Hepatocyte (in vitro differentiated cells): Measurements from ENCODE around the gene ING3. TPM values are rescaled to one million over a fixed set of nuclear protein-coding genes. Genes with fewer than 3 reads are reported as not detected.

ENCODE experiments used
- DNase-seq: peaks from one replicate; pipeline ENCODE4 v3.0.0-alpha.2; 2016; ENCODE audit warnings: low spot score
- H2AFZ ChIP-seq: fragments of 200-600 bp; sonication (generic); 2 replicates; pipeline ENCODE4 v1.6.0; 2016; ENCODE audit warnings: antibody characterized with exemption, mild to moderate bottlenecking
- H3K27ac ChIP-seq: fragments of 200-600 bp; sonication (generic); 2 replicates; pipeline ENCODE4 v1.5.1; 2016; ENCODE audit warnings: mild to moderate bottlenecking
- H3K27me3 ChIP-seq: fragments of 200-600 bp; sonication (generic); 2 replicates; pipeline ENCODE4 v1.6.1; 2016
- H3K36me3 ChIP-seq: fragments of 200-600 bp; sonication (generic); replicated peaks from 2 replicates; pipeline ENCODE4 v1.5.1; 2016; ENCODE audit warnings: low read depth; ENCODE audit not compliant: insufficient read depth
- H3K4me1 ChIP-seq: fragments of 200-600 bp; sonication (generic); 2 replicates; pipeline ENCODE4 v1.5.1; 2016; ENCODE audit warnings: mild to moderate bottlenecking, moderate library complexity; ENCODE audit not compliant: insufficient read depth
- H3K4me2 ChIP-seq: fragments of 200-600 bp; sonication (generic); 2 replicates; pipeline ENCODE4 v1.6.0; 2016
- H3K4me3 ChIP-seq: fragments of 200-600 bp; sonication (generic); 2 replicates; pipeline ENCODE4 v1.5.1; 2016; ENCODE audit warnings: mild to moderate bottlenecking
- H3K79me2 ChIP-seq: fragments of 200-600 bp; sonication (generic); 2 replicates; pipeline ENCODE4 v1.6.0; 2017; ENCODE audit warnings: mild to moderate bottlenecking
- H3K9me2 ChIP-seq: fragments of 200-600 bp; sonication (generic); replicated peaks from 2 replicates; pipeline ENCODE4 v1.6.0; 2017; ENCODE audit warnings: mild to moderate bottlenecking; ENCODE audit not compliant: insufficient read depth
- H3K9me3 ChIP-seq: fragments of 200-600 bp; sonication (generic); 2 replicates; pipeline ENCODE4 v1.5.1; 2016; ENCODE audit warnings: low read depth, mild to moderate bottlenecking
- H4K20me1 ChIP-seq: fragments of 200-600 bp; sonication (generic); 2 replicates; pipeline ENCODE4 v1.6.0; 2016; ENCODE audit warnings: mild to moderate bottlenecking; ENCODE audit not compliant: insufficient read depth, poor library complexity, severe bottlenecking
- EZH2 ChIP-seq: fragments of 200-600 bp; sonication (generic); IDR thresholded peaks from 2 replicates; pipeline ENCODE4 v1.6.1; 2016; ENCODE audit warnings: antibody characterized with exemption, mild to moderate bottlenecking, borderline replicate concordance
- EZH2phosphoT487 ChIP-seq: fragments of 200-600 bp; sonication (generic); IDR thresholded peaks from one replicate; pipeline ENCODE4 v1.6.1; 2018; ENCODE audit warnings: antibody characterized with exemption, mild to moderate bottlenecking, low read depth, moderate library complexity; ENCODE audit not compliant: unreplicated experiment, severe bottlenecking
- WGBS: methylation state at CpG from one replicate; pipeline ENCODE4 v1.1.6; 2016; ENCODE audit warnings: low lambda C conversion rate; ENCODE audit errors: missing lambda C conversion rate; 5-methylcytosine and 5-hydroxymethylcytosine counted together
- polyA plus RNA-seq: library from polyadenylated mRNA; unstranded; fragments of >200 nt; fragmentation: Nextera tagmentation; extraction: Ambion mirVana; gene quantifications from 2 replicates; pipeline ENCODE4 v1.2.1, GENCODE V29; 2016
- total RNA-seq: library from RNA; depleted of rRNA; stranded (reverse); fragments of >200 nt; gene quantifications from 2 replicates; pipeline ENCODE4 v1.2.3, GENCODE V29; 2014
- TF ChIP-seq, protein P1 (sequence below): fragments of 200-600 bp; sonication (generic); IDR thresholded peaks from 2 replicates; pipeline ENCODE4 v1.5.1; 2016; ENCODE audit warnings: antibody characterized with exemption, mild to moderate bottlenecking; ENCODE audit not compliant: poor library complexity

Gene ING3
- total and polyA plus RNA-seq, 2 experiments from 2014 or later = 14.1 to 29.6 TPM

DNA sequence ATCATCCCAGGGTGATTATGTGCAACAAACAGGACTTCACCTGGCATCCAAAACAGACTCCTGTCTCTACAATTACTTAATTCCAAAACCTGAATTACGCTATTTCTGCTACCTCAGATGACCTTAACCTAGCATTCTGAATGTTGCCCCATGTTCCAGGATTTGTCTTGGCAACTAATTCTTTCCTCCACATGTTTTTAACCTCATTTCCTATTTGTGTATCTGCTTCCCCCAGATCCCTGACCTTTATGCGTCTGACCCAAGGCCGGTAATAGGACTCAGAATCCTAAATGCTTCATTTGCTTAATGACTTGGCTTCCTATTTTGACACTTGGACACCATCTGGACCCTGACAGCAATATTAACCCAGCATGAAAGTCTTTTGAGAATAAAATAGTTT, 8.7 kb upstream of the ING3 start:
- WGBS = 80% methylated on average over 3 of the region's 3 CpGs
- H3K27ac ChIP-seq = no peak overlapping the region
- no peaks in the 10 kb centered on the region for H3K79me2 ChIP-seq
- no peak for TF ChIP-seq EZH2phosphoT487
- TF ChIP-seq EZH2 = no peak
- TF ChIP-seq, protein P1, sequence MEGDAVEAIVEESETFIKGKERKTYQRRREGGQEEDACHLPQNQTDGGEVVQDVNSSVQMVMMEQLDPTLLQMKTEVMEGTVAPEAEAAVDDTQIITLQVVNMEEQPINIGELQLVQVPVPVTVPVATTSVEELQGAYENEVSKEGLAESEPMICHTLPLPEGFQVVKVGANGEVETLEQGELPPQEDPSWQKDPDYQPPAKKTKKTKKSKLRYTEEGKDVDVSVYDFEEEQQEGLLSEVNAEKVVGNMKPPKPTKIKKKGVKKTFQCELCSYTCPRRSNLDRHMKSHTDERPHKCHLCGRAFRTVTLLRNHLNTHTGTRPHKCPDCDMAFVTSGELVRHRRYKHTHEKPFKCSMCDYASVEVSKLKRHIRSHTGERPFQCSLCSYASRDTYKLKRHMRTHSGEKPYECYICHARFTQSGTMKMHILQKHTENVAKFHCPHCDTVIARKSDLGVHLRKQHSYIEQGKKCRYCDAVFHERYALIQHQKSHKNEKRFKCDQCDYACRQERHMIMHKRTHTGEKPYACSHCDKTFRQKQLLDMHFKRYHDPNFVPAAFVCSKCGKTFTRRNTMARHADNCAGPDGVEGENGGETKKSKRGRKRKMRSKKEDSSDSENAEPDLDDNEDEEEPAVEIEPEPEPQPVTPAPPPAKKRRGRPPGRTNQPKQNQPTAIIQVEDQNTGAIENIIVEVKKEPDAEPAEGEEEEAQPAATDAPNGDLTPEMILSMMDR = no peak
- H3K4me2 ChIP-seq = no peak overlapping the region
- H3K9me2 ChIP-seq = no peaks in the 10 kb centered on the region
- H3K9me3 ChIP-seq = no peaks in the 10 kb centered on the region
- H2AFZ ChIP-seq = no peak overlapping the region
- H3K27me3 ChIP-seq = no peaks in the 10 kb centered on the region
- no peaks in the 10 kb centered on the region for H4K20me1 ChIP-seq
- no peak overlapping the region for H3K4me3 ChIP-seq
- H3K4me1 ChIP-seq = peaks cover 6% of the 10 kb centered on the region
- no peak for DNase-seq
- H3K36me3 ChIP-seq = no peaks in the 10 kb centered on the region

DNA sequence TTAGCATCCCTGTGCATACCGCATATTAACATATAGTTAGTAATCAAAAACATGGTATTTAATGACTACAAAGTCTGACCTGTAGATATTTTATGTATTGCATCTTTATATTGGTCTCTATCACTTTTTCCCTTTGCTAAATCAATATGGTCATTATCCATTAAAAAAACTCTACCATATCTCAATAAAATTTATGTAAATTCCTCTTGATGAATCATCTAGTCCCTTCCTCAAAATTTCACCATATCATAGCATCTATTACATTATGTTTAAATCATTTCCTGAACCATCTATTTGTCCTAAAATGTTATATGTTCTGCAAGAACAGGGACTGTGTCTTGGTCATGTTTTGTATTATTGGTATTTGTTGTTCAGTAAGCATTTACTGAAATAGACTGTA, 7.7 kb upstream of the ING3 start:
- Histone ChIP-seq H3K36me3 (no peaks in the 10 kb centered on the region), H4K20me1 (no peaks in the 10 kb centered on the region), H3K9me2 (no peaks in the 10 kb centered on the region), H3K79me2 (no peaks in the 10 kb centered on the region), H3K9me3 (no peaks in the 10 kb centered on the region), H3K27me3 (no peaks in the 10 kb centered on the region), H3K4me1 (peaks cover 6% of the 10 kb centered on the region), H3K4me3 (no peak overlapping the region), H2AFZ (no peak overlapping the region), H3K4me2 (no peak overlapping the region), H3K27ac (no peak overlapping the region)
- WGBS = 100% methylated on average over 1 of the region's 1 CpG
- no peak for DNase-seq
- TF ChIP-seq EZH2phosphoT487 = no peak
- no peak for TF ChIP-seq EZH2
- TF ChIP-seq, protein P1 = no peak

DNA sequence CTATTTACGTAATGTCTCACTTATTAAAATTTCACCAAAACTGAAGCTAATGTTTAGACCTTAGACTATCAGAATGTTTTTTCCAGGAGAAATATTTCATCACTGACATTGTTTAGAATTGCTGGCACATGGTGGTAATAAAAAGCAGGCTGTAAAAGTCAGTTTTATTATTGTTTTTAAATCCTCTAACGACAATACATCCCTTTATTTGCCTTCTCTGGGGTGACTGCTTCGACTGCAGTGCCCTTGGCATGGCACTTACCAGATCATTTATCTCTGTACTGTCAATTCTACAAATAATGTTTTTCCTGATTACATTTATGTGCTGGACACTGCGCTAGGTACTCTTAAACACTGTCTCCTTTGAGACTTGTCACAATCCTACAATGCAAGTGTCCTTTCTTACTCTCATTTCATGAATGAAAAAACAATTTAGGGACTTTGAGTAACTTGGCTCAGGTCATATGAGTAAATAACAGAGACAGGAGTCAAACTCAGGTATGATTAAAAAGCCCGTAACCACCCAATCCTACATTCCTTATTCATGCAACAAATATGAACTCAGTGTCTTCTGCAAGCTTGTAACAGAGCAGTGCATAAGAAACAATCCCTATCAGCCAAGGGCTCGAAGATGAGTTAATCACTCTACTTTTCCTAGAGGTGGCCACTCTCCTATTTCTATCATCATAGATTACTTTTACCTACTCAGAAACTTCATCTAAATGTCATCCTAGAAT, 5.6 kb upstream of the ING3 start:
- peak; percentile 14 for DNase-seq
- TF ChIP-seq, protein P1 = no peak
- TF ChIP-seq EZH2 (no peak), EZH2phosphoT487 (no peak)
- no peaks in the 10 kb centered on the region for H3K27me3 ChIP-seq
- H4K20me1 ChIP-seq = no peaks in the 10 kb centered on the region
- no peak overlapping the region for H2AFZ ChIP-seq
- 35% methylated on average over 6 of the region's 6 CpGs for WGBS
- peaks cover 6% of the 10 kb centered on the region for H3K4me1 ChIP-seq
- H3K4me3 ChIP-seq = no peak overlapping the region
- no peaks in the 10 kb centered on the region for H3K9me3 ChIP-seq
- no peaks in the 10 kb centered on the region for H3K9me2 ChIP-seq
- peak overlapping the region; percentile 53 for H3K4me2 ChIP-seq
- no peaks in the 10 kb centered on the region for H3K79me2 ChIP-seq
- H3K36me3 ChIP-seq = no peaks in the 10 kb centered on the region
- H3K27ac ChIP-seq = no peak overlapping the region

DNA sequence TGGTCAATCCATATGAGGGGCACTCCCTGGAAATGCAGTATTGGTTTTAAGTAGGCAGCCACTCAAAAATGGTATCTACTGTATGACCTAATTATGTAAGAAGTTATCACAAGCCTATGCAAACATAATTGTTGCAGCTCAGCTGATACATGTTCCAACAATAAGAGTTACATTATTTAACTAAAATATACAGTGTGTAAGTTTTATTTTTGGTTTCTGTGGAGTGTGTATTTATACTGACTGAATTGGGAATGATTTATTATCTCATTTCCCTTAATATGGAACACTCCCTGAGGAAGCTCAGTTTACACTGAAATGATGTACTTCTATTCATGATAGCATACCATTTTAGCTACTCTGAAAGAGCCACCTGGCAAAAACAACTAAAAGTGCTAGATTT, 2.6 kb upstream of the ING3 start:
- H3K4me2 ChIP-seq = no peak overlapping the region
- peaks cover 18% of the 10 kb centered on the region for H3K79me2 ChIP-seq
- TF ChIP-seq, protein P1 = no peak
- TF ChIP-seq EZH2 (no peak), EZH2phosphoT487 (no peak)
- no peak overlapping the region for H2AFZ ChIP-seq
- H3K9me2 ChIP-seq = no peaks in the 10 kb centered on the region
- no peaks in the 10 kb centered on the region for H3K9me3 ChIP-seq
- H4K20me1 ChIP-seq = peaks cover 19% of the 10 kb centered on the region
- H3K36me3 ChIP-seq = no peaks in the 10 kb centered on the region
- H3K4me3 ChIP-seq = no peak overlapping the region
- peaks cover 19% of the 10 kb centered on the region for H3K4me1 ChIP-seq
- no peak for DNase-seq
- H3K27me3 ChIP-seq = no peaks in the 10 kb centered on the region
- H3K27ac ChIP-seq = no peak overlapping the region
